Islet of Langerhans (tissue), 1 donor: ENCODE measurements around the gene PIK3C2G.

Experiments used
- FAIRE-seq: peaks from one replicate; lab custom pipeline; 2011; peaks lifted over from hg19 to GRCh38; lab: Jason Lieb, UNC

PIK3C2G gene

GRCh38 chr12:18275981-18276380 lies 14.7 kb downstream of the PIK3C2G start:
- FAIRE-seq, result no peak

GRCh38 chr12:18277196-18277595 lies 15.9 kb downstream of the PIK3C2G start:
- FAIRE-seq, result no peak

- FAIRE-seq, result no peak
Observed at GRCh38 chr12:18280728-18281127, 19.4 kb downstream of the PIK3C2G start.

GRCh38 chr12:18281941-18282340 lies 20.6 kb downstream of the PIK3C2G start:
- no peak for FAIRE-seq

GRCh38 chr12:18283831-18284230 lies 22.5 kb downstream of the PIK3C2G start:
- FAIRE-seq, result no peak

GRCh38 chr12:18284386-18284785 lies 23.1 kb downstream of the PIK3C2G start:
- FAIRE-seq, result no peak

GRCh38 chr12:18285161-18285560 lies 23.8 kb downstream of the PIK3C2G start:
- FAIRE-seq, result no peak

- no peak for FAIRE-seq
Observed at GRCh38 chr12:18290386-18290785, 29.1 kb downstream of the PIK3C2G start.

GRCh38 chr12:18294889-18295288 lies 33.6 kb downstream of the PIK3C2G start:
- FAIRE-seq, result peak; percentile 17

- no peak for FAIRE-seq
Observed at GRCh38 chr12:18296201-18296908, 35.0 kb downstream of the PIK3C2G start.

GRCh38 chr12:18296909-18297280 lies 35.6 kb downstream of the PIK3C2G start:
- peak; percentile 24 for FAIRE-seq

GRCh38 chr12:18297902-18298301 lies 36.6 kb downstream of the PIK3C2G start:
- no peak for FAIRE-seq

- no peak for FAIRE-seq
Observed at GRCh38 chr12:18302809-18303430, 41.6 kb downstream of the PIK3C2G start.

GRCh38 chr12:18304609-18305008 lies 43.3 kb downstream of the PIK3C2G start:
- FAIRE-seq, result no peak

- no peak for FAIRE-seq
Observed at GRCh38 chr12:18306311-18306710, 45.0 kb downstream of the PIK3C2G start.

- no peak for FAIRE-seq
Observed at GRCh38 chr12:18313306-18313705, 52.0 kb downstream of the PIK3C2G start.

- peak; percentile 76 for FAIRE-seq
Observed at GRCh38 chr12:18320036-18320617, 58.8 kb downstream of the PIK3C2G start.

GRCh38 chr12:18320976-18321375 lies 59.7 kb downstream of the PIK3C2G start:
- FAIRE-seq, result no peak

- FAIRE-seq, result no peak
Observed at GRCh38 chr12:18323159-18323558, 61.8 kb downstream of the PIK3C2G start.

- FAIRE-seq, result no peak
Observed at GRCh38 chr12:18327036-18327435, 65.7 kb downstream of the PIK3C2G start.

GRCh38 chr12:18332173-18332572 lies 70.9 kb downstream of the PIK3C2G start:
- FAIRE-seq, result no peak

- no peak for FAIRE-seq
Observed at GRCh38 chr12:18339633-18340032, 78.3 kb downstream of the PIK3C2G start.

GRCh38 chr12:18340186-18340585 lies 78.9 kb downstream of the PIK3C2G start:
- FAIRE-seq, result no peak

GRCh38 chr12:18340786-18341185 lies 79.5 kb downstream of the PIK3C2G start:
- no peak for FAIRE-seq
